Hypothalamus (tissue), 51 donors: ENCODE measurements around the gene PRR20G.
"Not testable (repeated sequence)": the region's sequence is repeated elsewhere in the genome, so short reads cannot be mapped to it uniquely, and the experiment has no call there.

Source experiments
- DNase-seq, 51 donors: peaks; one replicate each; lab custom pipeline; 2025; lab: John Stamatoyannopoulos, UW

PRR20G gene

GRCh38 chr3:127287840-127288239 lies at the start of gene PRR20G:
Gene PRR20G, minus strand, starts transcription at chr3:127288046. Its CDS starts 681 bp downstream, at chr3:127287365.
- no peak for DNase-seq

DNA sequence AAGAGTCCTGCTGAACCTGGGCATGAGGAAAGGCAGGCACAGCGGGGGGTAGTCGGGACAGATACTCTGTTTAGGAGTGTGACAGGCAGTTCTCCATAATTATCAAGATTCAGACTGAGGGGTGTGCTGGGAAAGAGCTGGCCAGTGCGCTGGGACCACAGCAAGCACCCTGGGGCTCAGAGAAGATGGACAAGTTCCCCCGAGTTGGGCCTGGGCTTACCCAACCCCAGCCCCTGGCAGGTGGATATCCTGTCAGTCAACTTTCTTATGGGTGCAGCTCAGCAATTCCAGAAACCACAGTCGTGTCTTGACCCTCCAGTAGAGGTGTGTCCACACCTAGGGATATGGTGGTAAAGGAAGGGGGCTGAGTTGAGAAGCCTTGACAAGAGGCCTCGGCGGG lies 49.2 kb upstream of the PRR20G start:
- DNase-seq: no peak

DNA sequence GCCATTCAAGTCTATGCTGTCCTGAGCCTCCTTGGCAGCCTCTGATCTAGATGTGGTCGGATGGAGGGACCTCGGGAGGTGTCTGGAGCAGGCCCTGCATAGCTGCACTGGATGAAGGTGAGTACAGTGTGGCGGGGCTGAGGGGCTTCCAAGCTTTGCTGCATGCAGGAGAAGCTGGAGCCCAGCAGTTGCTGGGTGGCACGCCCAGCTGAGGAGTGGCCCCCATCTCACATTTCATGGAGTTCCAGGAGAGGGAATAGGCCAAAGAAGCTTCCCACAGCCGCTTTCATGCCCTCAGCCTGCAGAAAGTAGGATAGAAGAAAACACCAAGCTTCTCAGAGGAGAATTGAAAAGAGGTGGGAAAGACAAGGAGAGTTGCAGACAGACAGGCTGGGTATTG lies 48.3 kb upstream of the PRR20G start:
- DNase-seq: no peak

DNA sequence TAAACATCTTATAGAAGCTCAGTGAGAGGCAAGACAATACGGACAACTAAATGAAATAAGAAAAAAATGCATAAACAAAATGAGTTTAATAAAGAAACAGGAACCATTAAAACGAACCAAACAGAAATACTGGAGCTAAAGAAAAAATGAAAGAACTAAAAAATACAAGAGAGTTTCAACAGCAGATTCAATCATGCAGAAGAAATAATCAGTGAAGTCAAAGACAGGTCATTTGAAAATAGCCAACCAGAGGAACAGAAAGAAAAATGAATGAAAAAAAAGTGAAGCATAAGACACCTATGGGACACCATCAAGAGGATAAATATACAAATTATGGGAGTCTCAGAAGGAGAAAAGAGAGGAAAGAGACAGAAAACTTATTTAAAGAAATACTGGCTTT lies 42.5 kb upstream of the PRR20G start:
- no peak for DNase-seq

DNA sequence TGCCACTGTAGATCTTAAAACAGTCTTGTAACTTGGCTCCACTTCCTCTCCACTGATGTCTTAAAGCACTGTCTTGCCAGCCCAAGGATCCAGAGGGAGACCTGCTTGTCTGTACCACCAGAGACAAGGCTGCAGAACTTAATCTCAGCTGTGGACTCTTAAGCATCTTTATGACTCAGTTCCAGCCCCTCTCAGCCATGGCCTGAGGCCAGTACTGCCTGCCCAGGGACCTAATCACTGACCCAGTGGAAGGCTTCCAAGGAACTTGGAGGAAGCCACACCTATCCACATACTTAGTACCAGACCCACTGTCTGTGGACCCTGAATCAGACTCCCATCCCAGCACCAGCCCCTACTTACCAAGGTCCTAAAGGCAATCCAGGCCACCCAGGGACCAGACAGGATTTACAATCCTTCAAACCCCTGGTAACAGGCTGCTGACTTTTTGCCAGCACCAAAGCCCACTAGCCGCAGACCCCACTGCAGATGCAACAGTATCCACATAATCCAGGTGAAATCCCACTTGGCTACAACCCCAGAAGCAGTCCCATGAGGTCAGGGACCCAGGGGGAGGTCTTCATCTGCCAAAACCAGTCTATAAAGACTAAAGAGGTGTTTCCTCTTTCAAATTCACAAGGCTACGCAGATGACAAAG lies 41.9 kb upstream of the PRR20G start:
- no peak for DNase-seq

DNA sequence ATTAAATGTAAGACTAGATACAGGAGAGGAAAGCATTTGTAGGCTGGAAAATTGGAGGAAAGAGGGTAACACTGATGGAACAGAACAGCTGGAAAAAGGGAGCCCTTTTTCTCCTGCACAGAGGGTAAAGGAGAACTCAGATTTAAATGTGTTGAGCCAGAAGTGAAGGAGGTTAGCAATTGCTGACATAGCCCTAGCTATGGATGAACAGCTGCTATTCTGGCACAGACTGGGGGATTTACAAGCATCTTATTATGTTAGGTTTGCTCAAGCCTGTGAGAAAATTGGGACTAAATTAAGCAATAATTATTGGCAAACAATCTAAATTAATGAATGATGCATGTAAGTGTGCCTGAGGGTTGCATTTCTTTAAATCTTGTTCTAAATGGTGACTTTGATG lies 40.6 kb upstream of the PRR20G start:
- DNase-seq: no peak

- no peak for DNase-seq
Observed at GRCh38 chr3:127326341-127326740, 38.5 kb upstream of the PRR20G start.

DNA sequence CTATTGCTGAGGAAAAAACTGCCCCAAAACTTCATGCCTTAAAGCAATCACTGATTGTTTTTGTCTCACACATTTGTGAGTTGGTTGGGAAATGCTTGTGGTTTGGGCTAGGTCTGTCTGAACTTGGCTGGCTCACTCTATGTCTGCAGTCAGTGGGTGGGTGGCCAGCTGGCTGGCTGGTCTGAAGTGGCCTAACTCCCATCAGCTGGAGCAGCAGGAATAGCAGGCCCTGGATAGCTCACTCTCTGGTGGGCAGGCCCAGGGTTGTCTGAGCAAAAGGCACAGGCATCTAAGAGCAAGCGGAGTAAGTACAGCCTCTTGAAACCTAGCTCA lies 37.7 kb upstream of the PRR20G start:
- DNase-seq: no peak

DNA sequence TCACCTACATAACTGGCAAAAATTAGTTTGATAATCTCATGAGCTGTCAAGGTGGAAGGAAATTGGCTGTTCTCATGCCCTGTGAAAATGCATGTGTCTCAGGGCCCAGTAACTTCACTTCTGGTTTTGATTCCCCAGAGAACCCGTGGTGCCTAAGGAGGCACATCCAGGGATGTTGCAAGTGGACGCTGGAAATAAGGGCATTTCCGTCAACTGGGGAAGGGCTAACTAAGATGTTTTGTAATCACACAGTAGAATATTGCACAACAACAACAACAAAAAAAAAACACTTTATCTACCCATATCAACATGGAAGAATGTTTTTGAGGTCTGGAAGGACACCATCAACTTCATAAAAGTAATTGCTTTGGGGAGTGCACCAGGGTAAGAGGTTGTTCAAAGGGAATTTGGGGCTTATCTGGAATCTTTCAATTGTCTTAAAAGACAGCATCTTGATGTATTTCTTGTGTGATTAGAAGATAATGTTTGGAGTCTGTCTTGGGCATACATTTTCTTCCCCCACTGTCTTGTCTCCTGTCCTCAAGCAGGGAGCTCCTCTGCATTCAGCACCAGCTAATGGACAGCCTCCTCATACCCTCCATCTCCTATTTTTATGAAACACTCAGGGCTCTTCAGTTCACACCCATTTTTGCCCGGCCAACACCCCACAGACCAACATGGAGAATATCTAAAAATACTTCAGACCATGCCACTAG lies 37.2 kb upstream of the PRR20G start:
- DNase-seq: no peak

- DNase-seq: no peak
Observed at GRCh38 chr3:127324076-127324475, 36.2 kb upstream of the PRR20G start.

- no peak for DNase-seq
Observed at GRCh38 chr3:127323581-127323980, 35.7 kb upstream of the PRR20G start.

- DNase-seq: no peak
Observed at GRCh38 chr3:127321371-127321770, 33.5 kb upstream of the PRR20G start.

DNA sequence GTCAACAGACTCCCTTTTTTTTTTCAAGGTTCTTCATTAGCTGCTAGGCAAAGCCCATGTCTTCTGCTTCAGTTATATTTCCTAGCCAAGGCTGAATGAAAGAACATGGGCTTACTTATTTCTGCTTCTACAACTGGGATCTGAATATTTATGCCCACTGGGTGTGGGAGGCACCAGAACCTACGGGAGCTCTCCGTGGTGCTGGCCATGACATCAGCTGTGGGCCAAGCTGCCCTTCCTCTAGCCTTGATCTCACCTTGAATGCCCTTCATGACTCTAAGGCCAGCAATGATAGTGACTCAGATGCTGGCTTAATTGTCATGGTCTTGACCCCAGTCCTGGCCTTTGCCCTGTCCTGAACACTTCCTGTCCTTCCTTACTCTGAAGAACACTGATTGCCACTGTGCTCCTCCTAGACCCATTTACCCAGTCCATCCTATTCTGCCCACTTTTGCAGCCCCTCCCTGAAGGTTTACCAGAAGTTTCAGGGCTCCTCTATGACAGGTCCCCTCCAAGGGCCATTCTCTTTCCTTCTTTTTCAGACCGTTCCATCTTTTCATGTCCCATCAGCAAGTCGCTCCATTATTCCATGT lies 32.8 kb upstream of the PRR20G start:
- no peak for DNase-seq

DNA sequence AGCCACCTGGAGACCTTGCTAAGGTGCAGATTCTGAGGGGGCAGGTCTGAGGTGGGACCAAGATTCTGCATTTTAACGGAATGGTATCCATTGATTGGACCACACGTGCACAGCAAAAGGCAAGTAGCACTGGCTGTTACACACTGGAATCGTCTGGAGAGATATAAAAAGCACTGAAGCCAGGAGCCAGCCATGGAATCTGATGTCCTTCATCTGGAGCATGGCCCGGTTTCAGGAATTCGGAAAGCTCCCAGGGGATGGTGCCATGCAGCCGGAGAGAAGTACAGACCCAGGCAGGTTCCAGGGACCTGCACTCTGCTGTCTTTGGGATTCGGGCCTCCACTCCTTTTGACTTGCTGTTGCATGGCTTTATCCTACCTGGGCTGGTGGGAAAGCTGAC lies 28.8 kb upstream of the PRR20G start:
- DNase-seq: no peak

DNA sequence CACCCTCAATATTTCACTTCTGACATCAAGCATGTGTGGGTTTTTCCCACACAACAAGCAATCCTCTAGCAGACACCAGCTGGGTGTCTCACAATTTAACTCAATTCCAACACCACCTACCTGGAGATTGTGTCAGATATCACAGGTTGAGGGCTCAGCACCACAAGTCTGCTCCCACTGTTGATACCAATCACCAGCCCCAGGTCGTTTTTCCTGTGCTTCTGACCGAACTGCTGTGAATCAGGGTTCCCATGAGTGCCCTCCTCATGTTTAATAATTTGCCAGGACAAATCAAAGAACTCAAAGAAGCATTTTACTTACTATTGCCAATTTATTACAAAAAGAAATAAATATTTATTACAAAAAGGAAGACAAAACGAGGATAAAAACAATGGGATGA lies 25.0 kb upstream of the PRR20G start:
- DNase-seq: no peak

- DNase-seq: not testable (repeated sequence)
Observed at GRCh38 chr3:127308821-127309220, 21.0 kb upstream of the PRR20G start.

DNA sequence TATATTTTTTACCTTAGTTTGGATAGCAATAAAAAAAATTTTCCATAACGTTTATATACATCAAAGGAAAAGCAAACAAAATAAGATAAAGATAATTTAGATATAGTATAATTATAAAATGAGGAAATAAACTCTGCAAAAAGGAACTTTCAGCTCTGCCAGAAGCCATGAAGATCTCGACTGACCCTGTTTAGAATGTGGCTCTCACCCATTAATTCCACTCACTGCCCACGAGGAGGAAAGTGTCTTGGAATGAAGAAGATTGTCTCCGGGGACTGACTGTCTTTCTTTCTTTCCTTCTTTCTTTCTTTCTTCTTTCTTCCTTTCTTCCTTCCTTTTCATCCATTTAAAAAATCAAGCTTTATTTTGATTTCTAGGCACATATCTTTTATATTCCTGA lies 20.1 kb upstream of the PRR20G start:
- peak in 1 of 51 donors; percentile 5 for DNase-seq

DNA sequence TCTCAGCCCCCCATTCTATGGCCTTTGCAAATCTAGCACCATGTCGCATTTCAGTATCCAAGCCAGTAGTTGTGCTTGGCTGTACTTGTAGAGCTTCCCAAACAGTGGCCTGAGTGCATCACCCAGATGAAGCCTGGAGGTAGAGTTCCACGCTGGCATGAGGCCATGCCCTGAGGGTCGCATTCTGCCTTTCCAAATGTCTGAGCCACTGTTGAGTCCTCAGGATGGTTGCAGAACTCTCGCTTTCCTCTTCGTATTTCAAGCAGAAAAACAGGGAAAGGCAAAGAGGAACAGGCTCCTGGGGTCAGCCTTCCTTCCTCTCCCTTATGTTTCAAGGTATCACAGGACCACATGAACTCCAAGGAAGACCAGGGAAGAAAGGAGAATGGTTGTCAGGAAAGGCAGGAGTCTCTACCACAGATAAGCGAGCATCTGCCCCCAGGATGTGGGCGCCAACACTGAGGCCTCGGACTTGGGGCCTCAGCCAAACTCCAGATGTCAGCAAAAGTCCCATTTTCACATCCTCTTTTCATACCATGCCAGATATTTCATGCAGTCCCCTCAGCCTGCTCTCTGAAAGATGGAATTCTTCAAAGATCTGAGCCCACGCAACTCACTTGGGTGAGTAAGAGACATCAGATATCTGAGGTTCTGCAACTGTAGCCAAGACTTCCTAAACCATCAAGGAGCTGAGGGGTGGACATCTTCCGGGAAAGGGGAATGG lies 19.4 kb upstream of the PRR20G start:
- peak in 1 of 51 donors; percentile 16 for DNase-seq

- no peak for DNase-seq
Observed at GRCh38 chr3:127306361-127307111, 18.7 kb upstream of the PRR20G start.

DNA sequence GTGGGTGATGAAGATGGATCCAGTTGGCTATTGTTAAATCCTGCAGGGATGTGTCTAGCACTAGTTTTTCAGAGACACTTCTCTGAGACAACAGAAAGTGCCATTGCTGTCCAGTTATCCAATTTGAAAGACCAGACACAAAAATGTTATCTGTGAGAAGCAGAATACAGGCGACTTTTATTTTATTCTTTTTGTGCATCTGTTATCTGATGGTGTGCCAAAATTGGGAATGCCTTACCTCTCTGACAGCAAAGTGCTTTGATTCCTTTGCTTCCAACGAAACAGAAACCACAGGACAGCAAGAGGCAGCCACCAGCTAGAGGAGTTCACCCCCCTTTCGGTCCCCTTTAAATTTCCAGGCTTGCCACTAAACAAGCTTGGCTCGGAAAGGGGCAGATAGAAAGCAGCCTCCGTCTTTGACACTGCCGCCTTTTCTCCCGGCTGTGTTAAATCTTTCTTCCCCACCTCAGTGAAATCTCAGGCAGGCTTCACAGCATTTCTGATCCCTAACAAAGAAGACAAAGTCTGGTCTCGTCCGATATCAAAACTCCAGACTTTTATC lies 17.7 kb upstream of the PRR20G start:
- no peak for DNase-seq
